Uterus (tissue), 4 donors: ENCODE measurements around the gene PROM1. TPM values are rescaled to one million over a fixed set of nuclear protein-coding genes. Genes with fewer than 3 reads are reported as not detected.

Source experiments
- DNase-seq, 2 donors: peaks; one replicate each; pipeline ENCODE4 v3.0.0-alpha.2; 2019 to 2020
- H3K27ac ChIP-seq, 2 donors: fragments of 200-600 bp; sonication (generic); 1 replicate in 1 of 2; 2 replicates in 1 of 2; pipeline ENCODE4 v1.5.1; 2016 to 2018
- H3K27me3 ChIP-seq, 2 donors: fragments of 200-600 bp; sonication (generic); one replicate each; pipeline ENCODE4 v1.5.1; 2018 to 2019; ENCODE audit warnings: control low read depth in 1 of 2
- H3K36me3 ChIP-seq, 2 donors: fragments of 200-600 bp; sonication (generic); one replicate each; pipeline ENCODE4 v1.5.1; 2019; ENCODE audit warnings: control low read depth in 1 of 2
- H3K4me1 ChIP-seq, 2 donors: fragments of 200-600 bp; sonication (generic); one replicate each; pipeline ENCODE4 v1.5.1; 2018 to 2019; ENCODE audit warnings: control low read depth in 1 of 2
- H3K4me3 ChIP-seq, 2 donors: fragments of 200-600 bp; sonication (generic); 1 replicate in 1 of 2; 2 replicates in 1 of 2; pipeline ENCODE4 v1.5.1; 2018 to 2019; ENCODE audit warnings: mild to moderate bottlenecking in 1 of 2
- H3K9me3 ChIP-seq, 2 donors: fragments of 200-600 bp; sonication (generic); one replicate each; pipeline ENCODE4 v1.5.1; 2019; ENCODE audit warnings: control low read depth in 1 of 2
- CTCF ChIP-seq, 4 experiments: fragments of 200-600 bp in 2 of 4; fragments of 450-650 bp in 2 of 4; sonication (generic) in 2 of 4; IDR thresholded peaks; one replicate each; pipeline ENCODE4 v1.5.1; 2016 to 2019; ENCODE audit warnings: antibody characterized with exemption in 4 of 4, mild to moderate bottlenecking in 2 of 4, moderate library complexity in 1 of 4
- POLR2A ChIP-seq, 2 donors: fragments of 450-650 bp; IDR thresholded peaks; one replicate each; pipeline ENCODE4 v1.6.1; 2016; ENCODE audit warnings: antibody characterized with exemption in 2 of 2, mild to moderate bottlenecking in 1 of 2, moderate library complexity in 1 of 2
- intact Hi-C: fragments of 100-400 bp; cut with DNase I; formaldehyde crosslinking; loops from one replicate; pipeline ENCODE4 v1.15.1; 2023; ENCODE audit warnings: low total_unique reads
- total RNA-seq, 4 donors: library from RNA; depleted of rRNA in 3 of 4; stranded (reverse); fragments of >200 nt in 3 of 4; gene quantifications; one replicate each; pipeline versions ENCODE4 v1.1.0 to v1.2.4, GENCODE V29; 2014 to 2023
- donor health status: DM: yes; HTN: yes; CAD: no.

Gene PROM1
- total RNA-seq = 10 to 100 TPM in 1 of 4 donors, 1 to 10 TPM in 1, under 1 TPM in 2; 0.18 to 24.6 (median 1.1) TPM

- peaks cover 6 to 21% of the 10 kb centered on the region in 2 donors for H3K27me3 ChIP-seq
- H3K4me1 ChIP-seq = peaks cover 0 to 8% of the 10 kb centered on the region in 2 donors
- H3K4me3 ChIP-seq = peak within 1 kb of the TSS; percentile 20 to 25
- intact Hi-C loops = no loop called here
- H3K36me3 ChIP-seq = no peaks in the 10 kb centered on the region
- H3K9me3 ChIP-seq = no peaks in the 10 kb centered on the region
- DNase-seq = no peak
- TF ChIP-seq CTCF (IDR thresholded peaks at IDR 0.05) (no peak), POLR2A (IDR thresholded peaks at IDR 0.05) (no peak)
- H3K27ac ChIP-seq = no peak within 1 kb of the TSS
Measured at GRCh38 chr4:16083241-16084191, at the start of gene PROM1. TSS of gene PROM1 (minus strand) at chr4:16084023. CDS start at chr4:16075906, 8,117 bp downstream.

- DNase-seq = no peak
Measured at GRCh38 chr4:16133406-16133805, 49.6 kb upstream of the PROM1 start.

GRCh38 chr4:16131293-16131692 is 47.5 kb upstream of the PROM1 start:
- H3K9me3 ChIP-seq = no peaks in the 10 kb centered on the region
- intact Hi-C loops = no loop called here
- no peaks in the 10 kb centered on the region for H3K27me3 ChIP-seq
- TF ChIP-seq CTCF (IDR thresholded peaks at IDR 0.05) = no peak
- no peak for TF ChIP-seq POLR2A (IDR thresholded peaks at IDR 0.05)
- no peaks in the 10 kb centered on the region for H3K4me1 ChIP-seq
- no peak overlapping the region for H3K4me3 ChIP-seq
- DNase-seq = no peak
- no peak overlapping the region for H3K27ac ChIP-seq
- no peaks in the 10 kb centered on the region for H3K36me3 ChIP-seq

More at GRCh38 chr4:16133406-16133805, 49.6 kb upstream of the PROM1 start:
- Histone ChIP-seq H3K4me1 (no peaks in the 10 kb centered on the region), H3K36me3 (no peaks in the 10 kb centered on the region), H3K27ac (no peak overlapping the region), H3K27me3 (no peaks in the 10 kb centered on the region), H3K4me3 (no peak overlapping the region), H3K9me3 (no peaks in the 10 kb centered on the region)
- intact Hi-C loops = no loop called here
- TF ChIP-seq POLR2A (IDR thresholded peaks at IDR 0.05) = no peak
- TF ChIP-seq CTCF (IDR thresholded peaks at IDR 0.05) = no peak

- H3K4me1 ChIP-seq = no peaks in the 10 kb centered on the region
- H3K27me3 ChIP-seq = no peaks in the 10 kb centered on the region
- no peak overlapping the region for H3K27ac ChIP-seq
- intact Hi-C loops = no loop called here
- H3K9me3 ChIP-seq = no peaks in the 10 kb centered on the region
- no peaks in the 10 kb centered on the region for H3K36me3 ChIP-seq
- H3K4me3 ChIP-seq = no peak overlapping the region
- no peak for DNase-seq
- TF ChIP-seq CTCF (IDR thresholded peaks at IDR 0.05) (no peak), POLR2A (IDR thresholded peaks at IDR 0.05) (no peak)
Measured at GRCh38 chr4:16129336-16129735, 45.5 kb upstream of the PROM1 start.

GRCh38 chr4:16126714-16127113 is 42.9 kb upstream of the PROM1 start:
- Histone ChIP-seq H3K27me3 (no peaks in the 10 kb centered on the region), H3K9me3 (no peaks in the 10 kb centered on the region), H3K36me3 (no peaks in the 10 kb centered on the region), H3K4me3 (no peak overlapping the region), H3K4me1 (no peaks in the 10 kb centered on the region), H3K27ac (no peak overlapping the region)
- DNase-seq = no peak
- intact Hi-C loops = no loop called here
- TF ChIP-seq CTCF (IDR thresholded peaks at IDR 0.05) (no peak), POLR2A (IDR thresholded peaks at IDR 0.05) (no peak)
